Cardiac fibroblast (primary cell): ENCODE measurements around the gene KCNIP4.

ENCODE experiments used
- DNase-seq, 2 donors: peaks; one replicate each; pipeline versions ENCODE4 v3.0.0 to v3.0.0-alpha.2; 2010; ENCODE audit warnings: low read depth in 2 of 2
- H3K4me3 ChIP-seq, 2 donors: replicated peaks in 1 of 2; 1 replicate in 1 of 2; 2 replicates in 1 of 2; pipeline ENCODE4 v1.5.1; 2011; ENCODE audit warnings: low read depth in 2 of 2, low read length in 2 of 2, mild to moderate bottlenecking in 2 of 2, moderate library complexity in 1 of 2
- CTCF ChIP-seq: IDR thresholded peaks from one replicate; pipeline ENCODE4 v1.5.1; 2011; ENCODE audit warnings: low read depth, mild to moderate bottlenecking, low read length, inconsistent platforms

The KCNIP4 gene

GRCh38 chr4:21205821-21206531 is 742.6 kb downstream of the KCNIP4 start:
- no peak for DNase-seq
- H3K4me3 ChIP-seq = no peak overlapping the region
- no peak for TF ChIP-seq CTCF

GRCh38 chr4:21203416-21203815 is 745.2 kb downstream of the KCNIP4 start:
- TF ChIP-seq CTCF = no peak
- no peak for DNase-seq
- no peak overlapping the region for H3K4me3 ChIP-seq

GRCh38 chr4:21202959-21203358 is 745.6 kb downstream of the KCNIP4 start:
- no peak for TF ChIP-seq CTCF
- no peak overlapping the region for H3K4me3 ChIP-seq
- DNase-seq = no peak

GRCh38 chr4:21198683-21199082 is 749.9 kb downstream of the KCNIP4 start:
- no peak overlapping the region for H3K4me3 ChIP-seq
- TF ChIP-seq CTCF = no peak
- no peak for DNase-seq

GRCh38 chr4:21195682-21196081 is 752.9 kb downstream of the KCNIP4 start:
- TF ChIP-seq CTCF = no peak
- no peak overlapping the region for H3K4me3 ChIP-seq
- no peak for DNase-seq

GRCh38 chr4:21192367-21192766 is 756.2 kb downstream of the KCNIP4 start:
- no peak for DNase-seq
- TF ChIP-seq CTCF = no peak
- H3K4me3 ChIP-seq = no peak overlapping the region

- no peak for TF ChIP-seq CTCF
- no peak overlapping the region for H3K4me3 ChIP-seq
- DNase-seq = no peak
Observed at GRCh38 chr4:21191317-21191716, 757.3 kb downstream of the KCNIP4 start.
